ENCODE data around the gene TRMT2A. TPM values are rescaled to one million over a fixed set of nuclear protein-coding genes. Genes with fewer than 3 reads are reported as not detected.

Gene TRMT2A
- polyA plus RNA-seq, 1 of the 3 experiments (the other 2 are of a cell fraction): 54.6 TPM

GRCh38 chr22:20156611-20157429 lies 39.8 kb upstream of the TRMT2A start:
- TF ChIP-seq CTCF (IDR thresholded peaks at IDR 0.05) (peak; percentile 95), RAD21 (IDR thresholded peaks at IDR 0.05; ENCODE audit: low read length) (peak; percentile 98), SMC3 (IDR thresholded peaks at IDR 0.05; ENCODE audit: low read depth, low read length) (peak; percentile 100), FOXJ3 (CRISPR knock-in tag; IDR thresholded peaks at IDR 0.05) (no peak)
- Histone ChIP-seq H3K4me3 (ENCODE audit: low read depth in 2 of 2, low read length in 1 of 2) (peak overlapping the region; percentile 49 to 61; a peak in 2 of 4 replicates), H3K9ac (no peak overlapping the region), H3K79me2 (ENCODE audit: insufficient read depth) (peaks cover 4% of the 10 kb centered on the region; the same call in 1 of the 2 replicates), H3K27me3 (ENCODE audit: insufficient read depth) (no peaks in the 10 kb centered on the region), H3K9me3 (no peaks in the 10 kb centered on the region), H2AFZ (ENCODE audit: low read depth) (no peak overlapping the region), H3F3A (replicated peaks; ENCODE audit: insufficient read depth) (no peaks in the 10 kb centered on the region), H3K4me1 (ENCODE audit: control insufficient read depth in 1 of 2, insufficient read depth in 2 of 2, low read depth in 1 of 2, low read length in 1 of 2) (peaks cover 0 to 35% of the 10 kb centered on the region in 2 experiments; a peak in 1 of 4 replicates), H3K36me3 (replicated peaks in 1 of 2; ENCODE audit: control insufficient read depth in 1 of 2, insufficient read depth in 2 of 2, low read length in 1 of 2) (peaks cover 0 to 2% of the 10 kb centered on the region in 2 experiments), H4K20me1 (ENCODE audit: insufficient read depth) (no peaks in the 10 kb centered on the region), H3K27ac (ENCODE audit: low read depth in 2 of 2, low read length in 1 of 2) (peak overlapping the region in 1 of 2 experiments; percentile 74; a peak in 1 of 4 replicates), H3K4me2 (no peak overlapping the region), H3K9me2 (no peaks in the 10 kb centered on the region)
- ChIA-PET POLR2A (interaction anchor here (0.6 to 1.4 kb wide), 6 partner anchors 81 to 703 kb away, joined by 3 to 6 read pairs (median 3); partner anchors contain the start of gene ZNF74), CTCF (interaction anchor here (0.6 to 5.1 kb wide), 49 partner anchors 9 to 384 kb away, joined by 3 to 87 read pairs (median 5); partner anchors contain the start of gene DGCR6L)
- 30% methylated on average over 10 of the region's 17 CpGs for WGBS (ENCODE audit: low lambda C conversion rate)
- peak; percentile 90 for DNase-seq

GRCh38 chr22:20156042-20156389 lies 39.0 kb upstream of the TRMT2A start:
- Histone ChIP-seq H3K4me3 (ENCODE audit: low read depth in 2 of 2, low read length in 1 of 2) (peak overlapping the region in 1 of 2 experiments; percentile 61; a peak in 2 of 4 replicates), H3K9me2 (no peaks in the 10 kb centered on the region), H3K9ac (no peak overlapping the region), H3K9me3 (no peaks in the 10 kb centered on the region), H3K27ac (ENCODE audit: low read depth in 2 of 2, low read length in 1 of 2) (peak overlapping the region in 1 of 2 experiments; percentile 74; a peak in 2 of 4 replicates), H3K79me2 (ENCODE audit: insufficient read depth) (peaks cover 4% of the 10 kb centered on the region; the same call in 1 of the 2 replicates), H3K27me3 (ENCODE audit: insufficient read depth) (no peaks in the 10 kb centered on the region), H3F3A (replicated peaks; ENCODE audit: insufficient read depth) (peaks cover 7% of the 10 kb centered on the region), H4K20me1 (ENCODE audit: insufficient read depth) (no peaks in the 10 kb centered on the region), H3K4me2 (peak overlapping the region; percentile 96), H2AFZ (ENCODE audit: low read depth) (no peak overlapping the region), H3K36me3 (replicated peaks in 1 of 2; ENCODE audit: control insufficient read depth in 1 of 2, insufficient read depth in 2 of 2, low read length in 1 of 2) (peaks cover 0 to 2% of the 10 kb centered on the region in 2 experiments), H3K4me1 (ENCODE audit: control insufficient read depth in 1 of 2, insufficient read depth in 2 of 2, low read depth in 1 of 2, low read length in 1 of 2) (peaks cover 0 to 35% of the 10 kb centered on the region in 2 experiments; a peak in 1 of 4 replicates)
- no peak for TF ChIP-seq SIN3A (IDR thresholded peaks at IDR 0.05; ENCODE audit: borderline replicate concordance, low read depth, low read length)
- no peak for TF ChIP-seq POLR2AphosphoS5 (IDR thresholded peaks at IDR 0.05; ENCODE audit: low read depth, low read length)
- no peak for TF ChIP-seq RXRA (IDR thresholded peaks at IDR 0.05; ENCODE audit: borderline replicate concordance, low read depth)
- TF ChIP-seq TAF1 (IDR thresholded peaks at IDR 0.05; ENCODE audit: borderline replicate concordance, low read depth, low read length): no peak
- TF ChIP-seq NRF1 (IDR thresholded peaks at IDR 0.05; ENCODE audit: low read depth, low read length): no peak
- no peak for TF ChIP-seq MAX (IDR thresholded peaks at IDR 0.05; ENCODE audit: low read depth)
- TF ChIP-seq ZBTB33 (IDR thresholded peaks at IDR 0.05; ENCODE audit: borderline replicate concordance, low read depth): no peak
- no peak for TF ChIP-seq FOXM1 (IDR thresholded peaks at IDR 0.05; ENCODE audit: low read depth)
- no peak for TF ChIP-seq FOSL2 (IDR thresholded peaks at IDR 0.05; ENCODE audit: borderline replicate concordance, low read depth)
- TF ChIP-seq GATA2 (CRISPR knock-in tag; IDR thresholded peaks at IDR 0.05): no peak
- POLR2A ChIA-PET: no interaction called here
- 63% methylated on average over 4 of the region's 7 CpGs for WGBS (ENCODE audit: low lambda C conversion rate)
- CTCF ChIA-PET: interaction anchor here (0.6 to 5.1 kb wide), 16 partner anchors 12 to 238 kb away, joined by 3 to 87 read pairs (median 4); partner anchors contain the start of genes DGCR6L and ZNF74
- DNase-seq: no peak

Data from SK-N-SH (cell line).